HG02885 (cell line): ENCODE results near the gene SNAI3.

ENCODE experiments used
- ATAC-seq: cut with Tn5 transposase; IDR thresholded peaks from one replicate; pipeline ENCODE4 v1.9.1; 2021; ENCODE audit warnings: mild to moderate bottlenecking; ENCODE audit not compliant: unreplicated experiment, poor library complexity

SNAI3 gene

GRCh38 chr16:88686439-88687253 is at the start of gene SNAI3:
TSS of gene SNAI3 (minus strand) at chr16:88686507. CDS start at chr16:88686406, 101 bp downstream.
- ATAC-seq: peak; percentile 75

GRCh38 chr16:88736088-88736487 is 49.8 kb upstream of the SNAI3 start:
- no peak for ATAC-seq

GRCh38 chr16:88735616-88736015 is 49.3 kb upstream of the SNAI3 start:
- no peak for ATAC-seq

GRCh38 chr16:88735121-88735520 is 48.8 kb upstream of the SNAI3 start:
- ATAC-seq: no peak

- ATAC-seq: no peak
Observed at GRCh38 chr16:88734361-88734728, 48.0 kb upstream of the SNAI3 start.

GRCh38 chr16:88733630-88734360 is 47.5 kb upstream of the SNAI3 start:
- ATAC-seq: no peak

GRCh38 chr16:88732961-88733294 is 46.6 kb upstream of the SNAI3 start:
- no peak for ATAC-seq

GRCh38 chr16:88732172-88732960 is 46.1 kb upstream of the SNAI3 start:
- ATAC-seq: no peak

GRCh38 chr16:88731699-88732098 is 45.4 kb upstream of the SNAI3 start:
- no peak for ATAC-seq

GRCh38 chr16:88730632-88731607 is 44.6 kb upstream of the SNAI3 start:
- ATAC-seq: no peak

- ATAC-seq: no peak
Observed at GRCh38 chr16:88727871-88728270, 41.6 kb upstream of the SNAI3 start.

GRCh38 chr16:88726981-88727380 is 40.7 kb upstream of the SNAI3 start:
- ATAC-seq: no peak

- no peak for ATAC-seq
Observed at GRCh38 chr16:88726408-88726749, 40.1 kb upstream of the SNAI3 start.

GRCh38 chr16:88725609-88726407 is 39.5 kb upstream of the SNAI3 start:
- no peak for ATAC-seq

- no peak for ATAC-seq
Observed at GRCh38 chr16:88724855-88725555, 38.7 kb upstream of the SNAI3 start.

GRCh38 chr16:88723911-88724310 is 37.6 kb upstream of the SNAI3 start:
- ATAC-seq: no peak

GRCh38 chr16:88723507-88723887 is 37.2 kb upstream of the SNAI3 start:
- no peak for ATAC-seq

GRCh38 chr16:88722784-88723506 is 36.6 kb upstream of the SNAI3 start:
- ATAC-seq: no peak
